Activated T-cell treated with anti-CD3 and anti-CD28 coated beads, Interleukin-2, amount 50 U/mL, for 4 hours (primary cell): ENCODE measurements around the gene MYO5B. TPM values are rescaled to one million over a fixed set of nuclear protein-coding genes. Genes with fewer than 3 reads are reported as not detected.
"Not testable (repeated sequence)": the region's sequence is repeated elsewhere in the genome, so short reads cannot be mapped to it uniquely, and the experiment has no call there.

ENCODE experiments used
- ATAC-seq, 2 donors: fragments of 200-7000 bp; cut with Tn5 transposase; one replicate each; pipeline ENCODE4 v1.10.0; 2021
- DNase-seq: peaks from one replicate; pipeline ENCODE4 v3.0.0-alpha.2; 2020
- H3K27me3 Mint-ChIP-seq: one replicate; pipeline ENCODE4 v1.8.0; 2021; ENCODE audit warnings: low read depth, mixed read lengths
- H3K36me3 Mint-ChIP-seq: one replicate; pipeline ENCODE4 v1.8.0; 2022; ENCODE audit warnings: mixed read lengths; ENCODE audit not compliant: insufficient read depth
- H3K4me1 Mint-ChIP-seq: one replicate; pipeline ENCODE4 v1.8.0; 2021; ENCODE audit warnings: low read depth, mixed read lengths
- H3K4me3 Mint-ChIP-seq: one replicate; pipeline ENCODE4 v1.8.0; 2021; ENCODE audit warnings: mild to moderate bottlenecking, moderate library complexity, mixed read lengths
- H3K9me3 Mint-ChIP-seq: one replicate; pipeline ENCODE4 v1.8.0; 2021; ENCODE audit warnings: mixed read lengths
- total RNA-seq, 3 donors: library from RNA; stranded (reverse); gene quantifications; one replicate each; pipeline ENCODE4 v1.2.1, GENCODE V29; 2021

MYO5B gene
- total RNA-seq, 3 donors from 2014 or later: 0.13 to 0.14 (median 0.13) TPM

DNA sequence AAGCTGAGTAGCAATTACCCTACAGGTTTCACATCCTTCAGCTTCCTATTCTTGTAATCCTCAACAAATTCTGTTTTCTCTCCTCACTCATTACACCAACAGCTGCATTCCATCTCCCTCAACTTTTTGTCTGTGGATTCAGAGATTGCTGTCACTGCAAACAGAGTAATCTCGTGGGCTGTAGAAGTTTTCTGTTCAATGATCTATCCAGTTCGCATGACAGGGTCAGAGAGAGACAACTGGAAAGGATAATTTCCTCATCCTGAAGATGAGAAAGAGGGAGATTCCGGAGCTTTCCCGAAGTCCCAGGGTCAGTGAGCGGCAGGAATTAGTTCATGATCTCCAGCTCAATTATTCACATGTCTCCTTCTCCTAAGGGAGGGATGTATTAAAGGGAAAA lies 75.7 kb downstream of the MYO5B start:
- DNase-seq: no peak
- Mint-ChIP-seq H3K36me3 (no peaks in the 10 kb centered on the region), H3K9me3 (no peaks in the 10 kb centered on the region), H3K4me3 (no peak overlapping the region), H3K27me3 (peaks cover 19% of the 10 kb centered on the region), H3K4me1 (no peaks in the 10 kb centered on the region)
- no peak for ATAC-seq

DNA sequence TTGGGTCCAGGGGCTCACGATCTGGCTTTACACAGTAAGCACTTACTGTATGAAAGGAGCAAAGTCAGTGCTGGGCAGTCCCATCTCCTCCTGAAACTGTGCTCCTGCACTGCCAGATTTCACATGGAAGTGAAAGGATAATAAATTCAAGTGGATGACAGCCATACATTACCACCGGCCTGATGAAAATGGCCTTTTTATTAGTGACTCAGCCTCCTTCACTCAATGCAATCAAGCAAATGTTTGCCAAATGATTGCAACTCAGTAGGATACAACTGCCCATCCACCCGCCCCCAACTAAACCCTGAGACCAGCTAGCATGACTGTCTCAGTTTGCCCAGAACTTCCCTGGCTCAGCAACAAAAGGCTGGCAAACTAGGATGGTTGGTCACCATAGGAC lies 77.1 kb downstream of the MYO5B start:
- ATAC-seq (no peak), DNase-seq (no peak)
- Mint-ChIP-seq H3K4me3 (no peak overlapping the region), H3K9me3 (no peaks in the 10 kb centered on the region), H3K4me1 (no peaks in the 10 kb centered on the region), H3K36me3 (no peaks in the 10 kb centered on the region), H3K27me3 (peaks cover 20% of the 10 kb centered on the region)

DNA sequence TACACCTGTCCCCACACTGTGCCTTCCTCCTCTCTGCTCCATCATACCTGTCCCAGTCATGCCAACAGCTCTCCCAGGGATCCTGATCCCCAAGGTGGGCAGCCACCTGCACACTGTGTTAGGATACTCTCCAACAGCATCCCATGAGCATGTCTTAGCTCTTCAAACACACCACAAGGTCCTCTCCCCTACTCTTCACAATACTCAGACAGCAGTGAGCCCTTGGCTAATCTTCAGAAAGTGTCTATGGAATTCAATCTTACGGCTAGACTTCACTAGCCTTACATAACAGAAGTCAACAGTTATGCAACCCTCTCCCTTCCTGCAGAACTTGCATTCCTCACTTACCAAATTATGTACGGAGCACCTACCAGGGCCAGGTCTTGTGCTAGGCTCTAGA lies 79.9 kb downstream of the MYO5B start:
- ATAC-seq: no peak
- Mint-ChIP-seq H3K4me1 (no peaks in the 10 kb centered on the region), H3K9me3 (no peaks in the 10 kb centered on the region), H3K4me3 (no peak overlapping the region), H3K27me3 (peaks cover 16% of the 10 kb centered on the region), H3K36me3 (no peaks in the 10 kb centered on the region)
- no peak for DNase-seq

DNA sequence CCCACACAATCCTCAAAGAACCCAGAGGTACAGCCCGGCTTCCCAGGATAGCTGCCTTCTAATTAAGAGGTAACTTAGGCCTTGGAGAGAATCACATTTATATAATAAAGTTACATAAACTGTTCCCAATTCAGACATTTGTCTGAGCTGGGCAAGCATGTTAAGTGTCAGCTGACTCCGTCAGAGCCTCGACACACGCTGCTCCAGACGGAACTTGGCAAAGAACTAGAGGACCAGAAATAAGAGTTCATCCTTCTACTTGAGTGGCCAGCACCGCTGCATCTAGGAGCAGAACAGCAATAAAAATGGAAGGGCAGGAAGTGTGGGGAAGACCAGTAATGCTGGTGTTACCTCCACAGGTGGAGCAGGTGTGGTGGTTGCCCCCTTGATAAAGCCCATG lies 80.5 kb downstream of the MYO5B start:
- no peaks in the 10 kb centered on the region for H3K36me3 Mint-ChIP-seq
- no peak overlapping the region for H3K4me3 Mint-ChIP-seq
- peaks cover 20% of the 10 kb centered on the region for H3K27me3 Mint-ChIP-seq
- DNase-seq (no peak), ATAC-seq (no peak)
- H3K4me1 Mint-ChIP-seq: no peaks in the 10 kb centered on the region
- no peaks in the 10 kb centered on the region for H3K9me3 Mint-ChIP-seq

DNA sequence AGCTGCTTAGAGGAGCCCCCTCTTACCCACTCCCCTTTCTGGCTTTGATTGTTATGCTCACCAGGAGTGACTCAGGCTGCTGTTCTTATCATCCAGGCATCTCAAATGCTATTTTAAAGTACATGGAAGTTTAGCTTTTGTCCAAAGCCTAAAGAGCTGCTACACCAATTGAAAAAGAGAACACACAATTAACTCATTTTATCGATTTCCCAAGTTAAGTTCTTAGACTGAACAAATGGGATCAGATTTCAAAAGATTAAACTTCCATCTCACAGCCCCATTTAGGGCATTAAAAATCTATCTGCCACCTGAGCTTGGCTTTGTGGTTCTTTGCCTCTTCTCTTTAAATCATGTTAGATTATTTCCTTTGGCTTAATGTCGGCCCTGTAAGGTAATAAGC lies 81.2 kb downstream of the MYO5B start:
- Mint-ChIP-seq H3K9me3 (no peaks in the 10 kb centered on the region), H3K27me3 (peaks cover 14% of the 10 kb centered on the region), H3K36me3 (no peaks in the 10 kb centered on the region), H3K4me3 (no peak overlapping the region), H3K4me1 (no peaks in the 10 kb centered on the region)
- ATAC-seq: no peak
- DNase-seq: no peak

DNA sequence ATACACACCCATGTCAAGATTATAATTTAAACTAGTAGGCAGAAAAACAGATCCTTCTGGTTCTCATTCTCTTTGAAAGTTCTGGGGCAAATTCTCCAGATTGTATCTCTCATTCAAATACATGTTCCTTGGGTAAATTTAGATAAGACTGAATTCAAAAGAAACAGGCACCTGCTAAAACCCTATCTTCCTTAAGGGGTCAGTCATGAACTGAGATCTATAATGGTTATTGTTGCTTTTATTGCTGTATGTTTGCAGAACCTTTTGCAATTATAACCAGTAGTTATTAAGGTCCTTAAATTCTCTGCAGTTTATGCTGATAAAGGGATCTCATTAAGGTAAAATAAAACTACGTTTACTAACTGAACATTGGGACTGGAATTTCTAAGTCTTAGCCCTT lies 83.5 kb downstream of the MYO5B start:
- DNase-seq: no peak
- Mint-ChIP-seq H3K9me3 (no peaks in the 10 kb centered on the region), H3K4me1 (no peaks in the 10 kb centered on the region), H3K27me3 (peaks cover 14% of the 10 kb centered on the region), H3K36me3 (no peaks in the 10 kb centered on the region), H3K4me3 (no peak overlapping the region)
- no peak for ATAC-seq

DNA sequence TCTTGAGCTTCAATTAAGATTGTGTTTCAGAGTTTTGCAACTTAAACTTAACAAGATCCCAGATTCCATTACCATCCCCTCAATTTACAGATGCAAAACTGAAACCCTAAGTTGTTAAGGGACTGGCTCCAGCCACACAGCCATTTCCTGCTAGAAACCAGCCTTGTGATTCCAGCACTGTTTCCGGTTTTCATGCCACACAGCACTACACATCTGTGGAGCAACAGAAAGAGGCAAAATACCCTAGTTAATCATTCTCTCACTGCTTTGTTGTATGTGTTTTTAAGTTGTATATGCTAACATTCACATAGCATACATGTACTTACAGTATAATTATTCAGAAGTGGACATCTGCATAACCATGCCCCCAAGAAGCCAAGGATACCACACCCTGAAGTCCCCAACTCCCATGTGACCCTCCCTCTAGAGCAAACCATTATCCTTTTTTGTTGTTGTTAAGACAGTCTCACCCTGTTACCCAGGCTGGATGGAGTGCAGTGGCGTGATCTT lies 87.4 kb downstream of the MYO5B start:
- Mint-ChIP-seq H3K4me3 (no peak overlapping the region), H3K36me3 (no peaks in the 10 kb centered on the region), H3K27me3 (peaks cover 7% of the 10 kb centered on the region), H3K4me1 (no peaks in the 10 kb centered on the region), H3K9me3 (no peaks in the 10 kb centered on the region)
- no peak for DNase-seq
- no peak for ATAC-seq

DNA sequence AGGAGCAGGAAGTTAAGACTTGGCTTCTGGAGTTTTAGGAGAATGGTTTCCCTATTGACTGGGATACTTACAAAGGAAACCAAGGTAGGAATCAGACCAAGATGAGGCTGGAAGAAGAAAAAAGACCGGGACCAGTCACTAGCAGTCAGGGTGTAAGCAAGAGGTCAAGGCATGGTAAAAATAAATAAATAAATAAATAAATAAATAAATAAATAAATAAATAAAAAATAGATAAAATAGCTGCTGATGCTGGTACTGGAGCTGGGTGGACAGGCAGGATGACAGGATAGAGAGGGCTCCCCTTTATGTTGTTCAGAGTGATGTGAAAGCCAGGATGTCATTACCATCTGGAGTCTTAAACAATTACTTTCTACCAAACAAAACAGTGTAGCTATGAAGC lies 89.9 kb downstream of the MYO5B start:
- Mint-ChIP-seq H3K9me3 (no peaks in the 10 kb centered on the region), H3K36me3 (no peaks in the 10 kb centered on the region), H3K27me3 (peaks cover 17% of the 10 kb centered on the region), H3K4me1 (no peaks in the 10 kb centered on the region), H3K4me3 (no peak overlapping the region)
- DNase-seq: no peak
- no peak for ATAC-seq

DNA sequence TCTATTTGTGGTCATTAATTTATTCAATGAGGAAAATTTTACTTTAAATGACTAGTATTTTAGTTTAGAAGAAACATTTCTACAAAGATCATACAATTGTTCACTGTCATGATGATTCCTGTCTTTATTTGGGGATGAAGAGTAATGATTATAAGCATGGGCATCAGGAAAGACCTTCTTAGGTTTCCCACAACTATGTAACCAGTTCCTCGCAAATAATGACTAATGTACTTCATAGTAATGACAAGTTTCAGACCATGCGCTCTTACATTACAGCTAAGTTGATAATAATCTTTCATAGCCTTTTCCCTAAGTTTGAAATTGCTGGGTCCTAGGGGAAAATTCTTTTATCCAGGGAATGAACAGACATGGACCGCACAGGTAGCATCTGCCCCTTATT lies 90.5 kb downstream of the MYO5B start:
- DNase-seq (no peak), ATAC-seq (no peak)
- Mint-ChIP-seq H3K36me3 (no peaks in the 10 kb centered on the region), H3K27me3 (peaks cover 16% of the 10 kb centered on the region), H3K9me3 (no peaks in the 10 kb centered on the region), H3K4me3 (no peak overlapping the region), H3K4me1 (no peaks in the 10 kb centered on the region)

DNA sequence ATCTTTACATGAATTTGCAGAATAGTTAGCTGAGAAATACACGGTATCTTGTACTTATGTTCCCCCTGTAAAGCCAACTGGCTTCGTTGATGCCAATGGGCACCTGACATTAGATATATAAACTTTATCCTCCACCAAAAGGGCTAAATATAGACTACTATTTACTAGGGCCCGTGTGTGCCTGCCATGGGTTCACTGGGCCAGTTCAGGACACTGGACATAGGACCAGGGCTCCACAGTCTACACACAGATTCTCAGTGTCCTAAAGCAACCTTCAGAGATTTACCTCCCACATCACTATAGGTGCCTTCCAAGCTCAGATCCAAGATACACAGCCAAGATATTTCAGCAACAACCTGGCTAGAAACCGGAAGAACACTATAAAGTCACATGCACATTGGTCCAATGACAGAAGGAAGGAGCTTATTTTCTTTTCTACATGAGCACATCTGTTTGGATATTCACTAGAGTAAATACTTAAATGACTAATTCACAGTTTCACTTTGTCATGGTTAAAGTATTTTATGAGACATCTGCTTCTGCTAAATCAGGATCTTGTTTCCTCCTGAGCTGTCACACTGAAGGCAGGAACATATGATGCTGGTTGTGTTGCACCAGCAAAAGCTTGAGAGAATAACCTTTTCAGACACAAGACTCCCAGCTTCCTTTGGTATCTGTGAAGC lies 95.1 kb downstream of the MYO5B start:
- H3K4me3 Mint-ChIP-seq: no peak overlapping the region
- no peaks in the 10 kb centered on the region for H3K9me3 Mint-ChIP-seq
- H3K27me3 Mint-ChIP-seq: peaks cover 20% of the 10 kb centered on the region
- DNase-seq: no peak
- no peaks in the 10 kb centered on the region for H3K36me3 Mint-ChIP-seq
- H3K4me1 Mint-ChIP-seq: no peaks in the 10 kb centered on the region
- peak; percentile 21 to 27 for ATAC-seq

DNA sequence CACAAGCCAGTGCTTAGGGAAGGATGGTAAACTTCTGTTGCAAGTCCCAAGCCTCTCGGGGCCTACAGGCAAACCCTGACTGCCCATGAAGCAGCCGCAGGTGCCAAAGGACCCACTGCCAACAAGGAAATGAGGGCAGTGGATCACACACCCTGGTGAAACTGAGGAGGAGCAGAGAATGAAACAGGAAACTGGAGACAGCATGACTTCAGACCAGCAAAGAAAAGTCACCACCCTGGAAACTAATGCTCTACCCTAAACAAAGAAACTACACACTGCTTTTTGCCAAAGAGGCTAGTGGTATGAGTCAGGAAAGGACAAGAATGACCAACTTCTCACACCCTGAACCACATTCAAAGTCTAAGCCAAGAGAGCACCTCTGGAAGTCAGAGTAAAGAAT lies 97.2 kb downstream of the MYO5B start:
- peaks cover 18% of the 10 kb centered on the region for H3K27me3 Mint-ChIP-seq

DNA sequence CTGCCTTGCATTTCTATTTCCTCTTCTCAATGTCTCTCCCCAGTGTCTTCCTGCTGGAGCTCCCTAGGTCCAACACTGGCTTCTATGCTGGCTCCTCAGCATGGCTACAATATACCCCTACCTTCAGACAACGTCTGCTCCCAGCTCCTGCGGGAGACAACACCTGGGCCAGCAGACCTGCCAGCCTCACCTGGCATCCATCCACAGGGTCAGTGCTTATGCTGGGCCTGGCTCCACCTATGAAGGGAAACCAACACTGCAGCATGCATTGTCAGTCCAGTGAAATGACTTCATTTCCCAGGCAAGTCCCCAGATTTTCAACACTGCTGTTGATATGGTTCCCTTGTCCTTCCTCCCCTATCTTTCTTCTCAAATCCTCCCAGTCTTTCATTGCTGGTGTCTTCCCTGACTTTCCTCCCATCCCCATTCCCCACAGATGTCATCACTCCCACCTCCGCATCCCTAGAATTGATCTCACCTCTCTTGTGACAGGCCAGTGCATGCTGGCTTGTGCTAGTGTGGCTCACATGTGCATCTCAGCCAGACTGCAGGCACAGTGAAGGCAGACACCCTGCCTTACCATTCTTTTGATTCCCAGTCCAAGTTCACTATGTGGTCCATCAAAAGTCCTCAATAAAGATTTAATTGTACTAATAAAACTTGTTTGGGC lies 98.0 kb downstream of the MYO5B start:
- no peaks in the 10 kb centered on the region for H3K9me3 Mint-ChIP-seq
- H3K27me3 Mint-ChIP-seq: peaks cover 17% of the 10 kb centered on the region
- H3K4me3 Mint-ChIP-seq: no peak overlapping the region
- no peak for ATAC-seq
- no peaks in the 10 kb centered on the region for H3K4me1 Mint-ChIP-seq
- no peak for DNase-seq
- no peaks in the 10 kb centered on the region for H3K36me3 Mint-ChIP-seq

More for the DNA sequence above, 97.2 kb downstream of the MYO5B start:
- Mint-ChIP-seq H3K36me3 (no peaks in the 10 kb centered on the region), H3K4me3 (no peak overlapping the region), H3K9me3 (no peaks in the 10 kb centered on the region), H3K4me1 (no peaks in the 10 kb centered on the region)
- ATAC-seq (no peak), DNase-seq (no peak)

DNA sequence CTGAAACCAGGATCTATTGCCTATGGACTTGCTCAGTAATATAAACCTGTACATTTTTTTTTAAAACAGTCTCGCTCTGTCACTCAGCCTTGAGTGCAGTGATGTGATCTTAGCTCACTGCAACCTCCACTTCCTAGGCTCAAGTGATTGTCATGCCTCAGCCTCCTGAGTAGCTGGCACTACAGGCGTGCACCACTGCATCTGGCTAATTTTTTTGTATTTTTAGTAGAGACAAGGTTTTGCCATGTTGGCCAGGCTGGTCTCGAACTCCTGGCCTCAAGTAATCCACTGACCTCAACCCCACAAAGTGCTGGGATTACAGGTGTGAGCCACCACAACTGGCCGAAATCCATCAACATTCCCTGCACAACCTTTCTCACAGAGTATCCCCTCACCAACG lies 100.2 kb downstream of the MYO5B start:
- ATAC-seq, H3K4me3 Mint-ChIP-seq, H3K36me3 Mint-ChIP-seq: not testable (repeated sequence)

DNA sequence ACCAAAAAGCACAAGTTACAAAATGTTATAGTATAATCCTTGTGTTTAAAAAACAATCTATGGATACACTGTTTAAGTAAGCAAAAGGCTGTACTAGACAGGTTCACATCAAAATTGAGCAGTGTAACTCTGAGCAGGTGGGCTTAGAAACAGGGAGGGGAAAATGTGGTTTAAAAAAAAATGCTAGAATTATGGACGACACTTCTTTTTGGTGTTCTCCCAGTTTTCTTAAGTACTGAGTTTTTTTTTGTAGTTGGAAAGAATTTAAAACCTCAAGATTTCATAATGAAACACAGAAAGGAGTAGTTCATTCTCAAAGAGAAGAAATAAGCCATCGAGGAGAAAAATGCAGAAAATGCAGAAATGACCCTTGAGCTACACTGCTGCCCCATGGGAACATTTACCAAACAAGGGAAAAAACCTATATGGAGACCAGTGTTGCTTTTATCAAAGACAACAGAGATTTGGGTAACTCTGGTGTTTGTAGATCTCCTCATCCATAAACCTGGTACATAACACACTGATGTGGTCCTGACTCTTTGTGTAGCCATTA lies 100.7 kb downstream of the MYO5B start:
- no peak for ATAC-seq
- no peaks in the 10 kb centered on the region for H3K36me3 Mint-ChIP-seq
- H3K4me1 Mint-ChIP-seq: no peaks in the 10 kb centered on the region
- H3K9me3 Mint-ChIP-seq: no peaks in the 10 kb centered on the region
- H3K27me3 Mint-ChIP-seq: peaks cover 4% of the 10 kb centered on the region
- DNase-seq: no peak
- no peak overlapping the region for H3K4me3 Mint-ChIP-seq

More for the DNA sequence above, 100.2 kb downstream of the MYO5B start:
- DNase-seq, H3K4me1 Mint-ChIP-seq, H3K9me3 Mint-ChIP-seq, H3K27me3 Mint-ChIP-seq: not testable (repeated sequence)
